ENCODE results near the gene SFRP2.

GRCh38 chr4:153804722-153805121 is 15.8 kb upstream of the SFRP2 start:
- TF ChIP-seq POLR2A (IDR thresholded peaks at IDR 0.05) = no peak
- TF ChIP-seq CTCF (IDR thresholded peaks at IDR 0.05 in 4 of 5, conservative IDR thresholded peaks at IDR 0.05 in 1 of 5) = no peak
